ENCODE data around the gene FMN1.

The FMN1 gene

GRCh38 chr15:33093222-33093621 is 101.3 kb downstream of the FMN1 start:
- Histone ChIP-seq H3K9ac (no peak overlapping the region), H3K36me3 (ENCODE audit: control insufficient read depth, insufficient read depth, low read length) (no peaks in the 10 kb centered on the region), H3K4me1 (no peaks in the 10 kb centered on the region), H3K27ac (no peak overlapping the region), H3K79me2 (no peaks in the 10 kb centered on the region), H2AFZ (no peak overlapping the region), H3K27me3 (ENCODE audit: control insufficient read depth, insufficient read depth, low read length) (no peaks in the 10 kb centered on the region), H3K9me3 (ENCODE audit: control insufficient read depth, low read length) (no peaks in the 10 kb centered on the region), H3K4me3 (ENCODE audit: low read depth, low read length) (no peak overlapping the region), H3K4me2 (ENCODE audit: low read length) (no peak overlapping the region)
- TF ChIP-seq, protein P1, sequence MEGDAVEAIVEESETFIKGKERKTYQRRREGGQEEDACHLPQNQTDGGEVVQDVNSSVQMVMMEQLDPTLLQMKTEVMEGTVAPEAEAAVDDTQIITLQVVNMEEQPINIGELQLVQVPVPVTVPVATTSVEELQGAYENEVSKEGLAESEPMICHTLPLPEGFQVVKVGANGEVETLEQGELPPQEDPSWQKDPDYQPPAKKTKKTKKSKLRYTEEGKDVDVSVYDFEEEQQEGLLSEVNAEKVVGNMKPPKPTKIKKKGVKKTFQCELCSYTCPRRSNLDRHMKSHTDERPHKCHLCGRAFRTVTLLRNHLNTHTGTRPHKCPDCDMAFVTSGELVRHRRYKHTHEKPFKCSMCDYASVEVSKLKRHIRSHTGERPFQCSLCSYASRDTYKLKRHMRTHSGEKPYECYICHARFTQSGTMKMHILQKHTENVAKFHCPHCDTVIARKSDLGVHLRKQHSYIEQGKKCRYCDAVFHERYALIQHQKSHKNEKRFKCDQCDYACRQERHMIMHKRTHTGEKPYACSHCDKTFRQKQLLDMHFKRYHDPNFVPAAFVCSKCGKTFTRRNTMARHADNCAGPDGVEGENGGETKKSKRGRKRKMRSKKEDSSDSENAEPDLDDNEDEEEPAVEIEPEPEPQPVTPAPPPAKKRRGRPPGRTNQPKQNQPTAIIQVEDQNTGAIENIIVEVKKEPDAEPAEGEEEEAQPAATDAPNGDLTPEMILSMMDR (IDR thresholded peaks at IDR 0.05): no peak

DNA sequence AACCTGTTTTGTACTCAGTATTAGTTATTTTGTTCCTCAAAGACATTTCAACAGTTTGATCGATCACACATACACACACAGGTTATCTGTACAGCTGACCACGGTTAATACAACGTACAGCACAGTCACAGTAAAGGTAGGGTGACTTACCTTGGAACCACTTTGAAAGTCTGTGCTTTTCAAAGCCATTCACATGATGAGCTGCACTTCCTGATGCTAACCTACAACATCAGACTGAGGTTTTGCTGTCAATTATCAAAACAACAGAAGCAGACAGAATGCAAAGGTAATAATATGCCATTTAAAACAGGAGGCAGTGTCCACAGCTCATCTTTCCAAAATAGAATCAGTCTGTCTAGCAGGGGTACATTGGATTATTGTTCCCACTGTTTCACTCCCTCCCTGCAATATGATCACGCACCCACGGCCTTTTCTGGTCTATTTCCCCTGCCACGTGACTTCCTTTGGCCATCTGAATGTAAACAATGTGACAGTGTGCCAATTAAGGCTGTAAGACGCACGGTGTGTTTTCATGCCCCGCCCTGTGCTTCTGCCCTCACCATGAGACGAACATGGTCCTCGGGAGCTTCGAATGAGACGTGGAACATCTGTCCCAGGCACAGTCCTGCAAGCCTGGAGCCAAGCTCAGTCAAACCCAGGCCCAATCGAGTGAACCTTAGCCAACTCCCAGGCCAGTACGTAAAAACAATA is 102.4 kb downstream of the FMN1 start:
- H3K27ac ChIP-seq: no peak overlapping the region
- H3K79me2 ChIP-seq: no peaks in the 10 kb centered on the region
- H3K4me1 ChIP-seq: no peaks in the 10 kb centered on the region
- no peak overlapping the region for H3K9ac ChIP-seq
- H3K4me3 ChIP-seq (ENCODE audit: low read depth, low read length): no peak overlapping the region
- H2AFZ ChIP-seq: no peak overlapping the region
- TF ChIP-seq, protein P1 (IDR thresholded peaks at IDR 0.05): no peak
- no peaks in the 10 kb centered on the region for H3K36me3 ChIP-seq (ENCODE audit: control insufficient read depth, insufficient read depth, low read length)
- H3K27me3 ChIP-seq (ENCODE audit: control insufficient read depth, insufficient read depth, low read length): no peaks in the 10 kb centered on the region
- H3K4me2 ChIP-seq (ENCODE audit: low read length): no peak overlapping the region
- H3K9me3 ChIP-seq (ENCODE audit: control insufficient read depth, low read length): no peaks in the 10 kb centered on the region

DNA sequence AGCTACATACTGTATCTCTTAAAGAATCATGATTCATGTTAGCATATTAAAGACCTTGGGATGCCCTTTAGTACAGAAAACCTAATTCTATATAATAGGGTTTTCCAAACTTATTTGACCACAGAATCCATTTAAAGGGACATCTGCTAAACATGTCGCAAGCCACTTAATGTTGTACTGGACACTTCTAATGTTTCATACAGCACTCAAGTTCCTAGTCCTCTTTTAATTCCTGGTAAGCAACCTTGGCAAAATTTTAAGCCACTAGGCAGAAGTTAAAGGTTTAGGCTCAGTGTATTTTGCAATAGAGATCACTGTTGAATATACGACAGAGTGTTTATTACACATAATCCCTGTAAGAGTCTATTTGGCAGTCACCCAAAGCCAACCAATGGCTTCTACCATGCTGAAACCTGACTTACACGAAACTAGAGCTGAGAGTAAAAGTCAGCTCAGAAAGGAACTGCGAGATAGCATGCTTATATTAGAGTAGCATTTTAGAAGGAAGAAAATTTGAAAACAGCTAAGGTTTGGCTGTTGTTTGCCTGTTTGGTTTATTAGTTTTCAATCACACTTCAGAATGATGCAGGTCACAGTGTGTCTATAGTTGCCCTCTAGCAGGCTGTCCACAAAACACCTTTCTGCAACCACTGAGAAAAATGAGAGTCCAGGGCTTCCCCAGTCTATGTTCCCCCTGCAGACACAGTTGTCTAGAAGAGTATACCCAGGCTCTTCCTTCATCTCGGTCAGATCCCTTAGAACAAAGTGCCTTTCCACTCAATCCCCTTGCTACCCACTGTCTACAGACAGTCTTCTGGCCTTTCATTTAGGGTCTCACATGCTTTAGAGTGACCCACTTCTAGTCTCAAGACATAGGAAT is 104.4 kb downstream of the FMN1 start:
- Histone ChIP-seq H3K4me3 (ENCODE audit: low read depth, low read length) (no peak overlapping the region), H3K4me1 (no peaks in the 10 kb centered on the region), H2AFZ (no peak overlapping the region), H3K36me3 (ENCODE audit: control insufficient read depth, insufficient read depth, low read length) (no peaks in the 10 kb centered on the region), H3K27me3 (ENCODE audit: control insufficient read depth, insufficient read depth, low read length) (no peaks in the 10 kb centered on the region), H3K4me2 (ENCODE audit: low read length) (no peak overlapping the region), H3K79me2 (no peaks in the 10 kb centered on the region), H3K9ac (no peak overlapping the region), H3K27ac (no peak overlapping the region), H3K9me3 (ENCODE audit: control insufficient read depth, low read length) (no peaks in the 10 kb centered on the region)
- TF ChIP-seq, protein P1 (IDR thresholded peaks at IDR 0.05): no peak

- Histone ChIP-seq H3K27ac (no peak overlapping the region), H3K9me3 (ENCODE audit: control insufficient read depth, low read length) (no peaks in the 10 kb centered on the region), H3K79me2 (no peaks in the 10 kb centered on the region), H3K36me3 (ENCODE audit: control insufficient read depth, insufficient read depth, low read length) (no peaks in the 10 kb centered on the region), H3K9ac (no peak overlapping the region), H3K27me3 (ENCODE audit: control insufficient read depth, insufficient read depth, low read length) (no peaks in the 10 kb centered on the region), H3K4me1 (no peaks in the 10 kb centered on the region), H3K4me3 (ENCODE audit: low read depth, low read length) (no peak overlapping the region), H3K4me2 (ENCODE audit: low read length) (no peak overlapping the region), H2AFZ (no peak overlapping the region)
- TF ChIP-seq, protein P1 (IDR thresholded peaks at IDR 0.05): no peak
Measured at GRCh38 chr15:33089165-33089877, 105.2 kb downstream of the FMN1 start.

Data from parathyroid adenoma (tissue), 2 donors.